ENCODE data around the gene PKP2. TPM values are rescaled to one million over a fixed set of nuclear protein-coding genes. Genes with fewer than 3 reads are reported as not detected.

PKP2 gene
- polyA plus RNA-seq, 2 donors = 1.5 to 6.5 TPM

GRCh38 chr12:32776258-32776657 lies 120.3 kb downstream of the PKP2 start:
- no peaks in the 10 kb centered on the region for H3K36me3 ChIP-seq (ENCODE audit: control insufficient read depth in 2 of 2, insufficient read depth in 2 of 2, low read length in 1 of 2)
- WGBS, 2 donors = 84 to 87% methylated on average over 4 of the region's 4 CpGs
- no peaks in the 10 kb centered on the region for H3K4me1 ChIP-seq (ENCODE audit: control insufficient read depth in 2 of 2, insufficient read depth in 2 of 2, low read length in 1 of 2)
- no peaks in the 10 kb centered on the region for H3K27me3 ChIP-seq (ENCODE audit: control insufficient read depth in 1 of 2, insufficient read depth in 2 of 2, low read length in 2 of 2)
- H3K4me3 ChIP-seq (ENCODE audit: low read depth in 1 of 2, low read length in 2 of 2) = no peak overlapping the region
- H3K27ac ChIP-seq (ENCODE audit: low read depth in 2 of 2, low read length in 1 of 2) = no peak overlapping the region
- no peaks in the 10 kb centered on the region for H3K9me3 ChIP-seq (ENCODE audit: control insufficient read depth in 2 of 2, insufficient read depth in 1 of 2, low read depth in 1 of 2, low read length in 1 of 2)

DNA sequence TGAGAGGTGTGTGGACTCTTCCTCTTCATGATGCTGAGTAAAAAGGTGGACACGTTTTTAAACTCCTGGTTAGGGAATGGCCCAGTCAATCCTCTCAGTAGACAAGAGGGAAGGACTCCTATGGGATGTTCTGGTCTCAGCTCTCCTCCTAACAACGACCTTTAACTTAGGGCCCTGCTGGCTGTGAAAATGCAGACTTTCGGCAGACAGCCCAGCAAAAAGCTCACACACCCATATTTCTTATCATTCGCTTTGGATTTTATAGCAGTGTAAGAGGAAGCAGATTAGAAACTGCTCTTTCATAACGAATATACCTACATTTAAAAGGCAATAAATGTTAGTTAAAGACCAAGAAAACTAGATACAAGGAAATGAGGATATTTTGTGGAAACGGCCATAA lies 122.9 kb downstream of the PKP2 start:
- whole genome bisulfite sequencing, 2 donors = 57 to 68% methylated on average over 6 of the region's 6 CpGs
- Histone ChIP-seq H3K27ac (ENCODE audit: low read depth in 2 of 2, low read length in 1 of 2) (no peak overlapping the region), H3K4me1 (ENCODE audit: control insufficient read depth in 2 of 2, insufficient read depth in 2 of 2, low read length in 1 of 2) (no peaks in the 10 kb centered on the region), H3K9me3 (ENCODE audit: control insufficient read depth in 2 of 2, insufficient read depth in 1 of 2, low read depth in 1 of 2, low read length in 1 of 2) (no peaks in the 10 kb centered on the region), H3K4me3 (ENCODE audit: low read depth in 1 of 2, low read length in 2 of 2) (no peak overlapping the region), H3K27me3 (ENCODE audit: control insufficient read depth in 1 of 2, insufficient read depth in 2 of 2, low read length in 2 of 2) (no peaks in the 10 kb centered on the region), H3K36me3 (ENCODE audit: control insufficient read depth in 2 of 2, insufficient read depth in 2 of 2, low read length in 1 of 2) (no peaks in the 10 kb centered on the region)

- 34 to 47% methylated on average over 1 of the region's 1 CpG for WGBS, 2 donors
- Histone ChIP-seq H3K9me3 (ENCODE audit: control insufficient read depth in 2 of 2, insufficient read depth in 1 of 2, low read depth in 1 of 2, low read length in 1 of 2) (no peaks in the 10 kb centered on the region), H3K36me3 (ENCODE audit: control insufficient read depth in 2 of 2, insufficient read depth in 2 of 2, low read length in 1 of 2) (no peaks in the 10 kb centered on the region), H3K4me1 (ENCODE audit: control insufficient read depth in 2 of 2, insufficient read depth in 2 of 2, low read length in 1 of 2) (no peaks in the 10 kb centered on the region), H3K27me3 (ENCODE audit: control insufficient read depth in 1 of 2, insufficient read depth in 2 of 2, low read length in 2 of 2) (no peaks in the 10 kb centered on the region), H3K27ac (ENCODE audit: low read depth in 2 of 2, low read length in 1 of 2) (no peak overlapping the region), H3K4me3 (ENCODE audit: low read depth in 1 of 2, low read length in 2 of 2) (no peak overlapping the region)
Observed at GRCh38 chr12:32770141-32770540, 126.4 kb downstream of the PKP2 start.

DNA sequence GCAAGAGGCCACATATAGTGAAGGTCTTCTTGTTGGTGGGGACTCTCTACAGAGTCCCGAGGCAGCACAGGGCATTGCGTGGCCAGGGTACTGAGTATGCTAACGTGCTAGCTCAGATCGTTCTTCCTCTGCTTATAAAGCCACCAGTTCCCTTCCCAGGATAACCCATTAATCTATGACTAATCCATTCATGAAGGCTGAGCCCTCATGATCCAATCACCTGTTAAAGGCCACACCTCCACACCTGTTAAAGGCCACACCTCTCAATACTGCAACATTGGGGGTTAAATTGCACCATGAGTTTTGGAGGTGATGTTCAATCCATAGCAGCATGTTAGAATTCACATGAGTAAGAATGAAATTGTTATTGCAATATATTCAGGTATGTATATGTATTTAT lies 128.1 kb downstream of the PKP2 start:
- H3K27ac ChIP-seq (ENCODE audit: low read depth in 2 of 2, low read length in 1 of 2) = no peak overlapping the region
- no peaks in the 10 kb centered on the region for H3K4me1 ChIP-seq (ENCODE audit: control insufficient read depth in 2 of 2, insufficient read depth in 2 of 2, low read length in 1 of 2)
- H3K36me3 ChIP-seq (ENCODE audit: control insufficient read depth in 2 of 2, insufficient read depth in 2 of 2, low read length in 1 of 2) = no peaks in the 10 kb centered on the region
- H3K27me3 ChIP-seq (ENCODE audit: control insufficient read depth in 1 of 2, insufficient read depth in 2 of 2, low read length in 2 of 2) = no peaks in the 10 kb centered on the region
- no peak overlapping the region for H3K4me3 ChIP-seq (ENCODE audit: low read depth in 1 of 2, low read length in 2 of 2)
- H3K9me3 ChIP-seq (ENCODE audit: control insufficient read depth in 2 of 2, insufficient read depth in 1 of 2, low read depth in 1 of 2, low read length in 1 of 2) = no peaks in the 10 kb centered on the region
- 56 to 61% methylated on average over 4 of the region's 4 CpGs for WGBS, 2 donors

- WGBS, 2 donors = 70 to 79% methylated on average over 4 of the region's 4 CpGs
- no peaks in the 10 kb centered on the region for H3K4me1 ChIP-seq (ENCODE audit: control insufficient read depth in 2 of 2, insufficient read depth in 2 of 2, low read length in 1 of 2)
- H3K36me3 ChIP-seq (ENCODE audit: control insufficient read depth in 2 of 2, insufficient read depth in 2 of 2, low read length in 1 of 2) = no peaks in the 10 kb centered on the region
- H3K27ac ChIP-seq (ENCODE audit: low read depth in 2 of 2, low read length in 1 of 2) = no peak overlapping the region
- no peaks in the 10 kb centered on the region for H3K27me3 ChIP-seq (ENCODE audit: control insufficient read depth in 1 of 2, insufficient read depth in 2 of 2, low read length in 2 of 2)
- H3K9me3 ChIP-seq (ENCODE audit: control insufficient read depth in 2 of 2, insufficient read depth in 1 of 2, low read depth in 1 of 2, low read length in 1 of 2) = no peaks in the 10 kb centered on the region
- H3K4me3 ChIP-seq (ENCODE audit: low read depth in 1 of 2, low read length in 2 of 2) = no peak overlapping the region
Observed at GRCh38 chr12:32765906-32766305, 130.7 kb downstream of the PKP2 start.

- Histone ChIP-seq H3K27me3 (ENCODE audit: control insufficient read depth in 1 of 2, insufficient read depth in 2 of 2, low read length in 2 of 2) (no peaks in the 10 kb centered on the region), H3K4me3 (ENCODE audit: low read depth in 1 of 2, low read length in 2 of 2) (no peak overlapping the region), H3K9me3 (ENCODE audit: control insufficient read depth in 2 of 2, insufficient read depth in 1 of 2, low read depth in 1 of 2, low read length in 1 of 2) (no peaks in the 10 kb centered on the region), H3K36me3 (ENCODE audit: control insufficient read depth in 2 of 2, insufficient read depth in 2 of 2, low read length in 1 of 2) (no peaks in the 10 kb centered on the region), H3K4me1 (ENCODE audit: control insufficient read depth in 2 of 2, insufficient read depth in 2 of 2, low read length in 1 of 2) (no peaks in the 10 kb centered on the region), H3K27ac (ENCODE audit: low read depth in 2 of 2, low read length in 1 of 2) (no peak overlapping the region)
- WGBS, 2 donors = 52% methylated on average over 1 of the region's 1 CpG
Observed at GRCh38 chr12:32761716-32762115, 134.9 kb downstream of the PKP2 start.

GRCh38 chr12:32757157-32757556 lies 139.4 kb downstream of the PKP2 start:
- H3K36me3 ChIP-seq (ENCODE audit: control insufficient read depth in 2 of 2, insufficient read depth in 2 of 2, low read length in 1 of 2) = no peaks in the 10 kb centered on the region
- no peaks in the 10 kb centered on the region for H3K27me3 ChIP-seq (ENCODE audit: control insufficient read depth in 1 of 2, insufficient read depth in 2 of 2, low read length in 2 of 2)
- no peaks in the 10 kb centered on the region for H3K9me3 ChIP-seq (ENCODE audit: control insufficient read depth in 2 of 2, insufficient read depth in 1 of 2, low read depth in 1 of 2, low read length in 1 of 2)
- H3K4me1 ChIP-seq (ENCODE audit: control insufficient read depth in 2 of 2, insufficient read depth in 2 of 2, low read length in 1 of 2) = no peaks in the 10 kb centered on the region
- no peak overlapping the region for H3K4me3 ChIP-seq (ENCODE audit: low read depth in 1 of 2, low read length in 2 of 2)
- no peak overlapping the region for H3K27ac ChIP-seq (ENCODE audit: low read depth in 2 of 2, low read length in 1 of 2)
- WGBS, 2 donors = 83 to 93% methylated on average over 3 of the region's 3 CpGs

DNA sequence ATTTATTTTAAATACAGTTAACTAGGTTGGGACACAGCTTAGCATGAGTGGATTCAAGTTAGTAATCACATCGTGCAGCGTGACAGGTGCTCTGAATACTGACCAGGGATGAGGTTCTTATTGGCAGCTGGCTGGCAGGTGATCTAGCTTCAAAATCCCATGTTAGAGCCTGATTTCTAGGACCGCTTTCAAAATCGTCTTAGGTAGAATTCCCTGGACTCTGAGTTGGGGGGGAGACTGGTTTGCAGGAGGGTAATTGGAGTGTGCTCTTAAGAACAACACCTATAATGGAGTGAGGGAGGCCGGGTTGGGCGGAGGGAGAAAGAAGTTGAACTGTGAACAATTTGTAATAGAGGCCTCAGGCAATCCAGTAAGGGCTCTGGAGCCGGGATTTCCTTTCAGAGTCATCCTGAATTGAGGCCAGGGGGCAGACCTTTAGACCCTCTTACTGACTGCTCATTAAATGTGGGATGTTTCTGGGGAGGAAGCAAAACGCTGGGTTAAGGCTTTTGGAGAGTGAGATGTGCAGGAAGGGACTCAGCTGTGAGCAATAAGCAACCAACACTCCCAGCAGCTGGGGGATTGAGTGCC lies 140.0 kb downstream of the PKP2 start:
- H3K9me3 ChIP-seq (ENCODE audit: control insufficient read depth in 2 of 2, insufficient read depth in 1 of 2, low read depth in 1 of 2, low read length in 1 of 2) = no peaks in the 10 kb centered on the region
- peak overlapping the region in 1 of 2 donors; percentile 88 for H3K4me3 ChIP-seq (ENCODE audit: low read depth in 1 of 2, low read length in 2 of 2)
- H3K27ac ChIP-seq (ENCODE audit: low read depth in 2 of 2, low read length in 1 of 2) = no peak overlapping the region
- H3K36me3 ChIP-seq (ENCODE audit: control insufficient read depth in 2 of 2, insufficient read depth in 2 of 2, low read length in 1 of 2) = peaks cover 0 to 2% of the 10 kb centered on the region in 2 donors
- no peaks in the 10 kb centered on the region for H3K27me3 ChIP-seq (ENCODE audit: control insufficient read depth in 1 of 2, insufficient read depth in 2 of 2, low read length in 2 of 2)
- H3K4me1 ChIP-seq (ENCODE audit: control insufficient read depth in 2 of 2, insufficient read depth in 2 of 2, low read length in 1 of 2) = no peaks in the 10 kb centered on the region
- WGBS, 2 donors = 28% methylated on average over 8 of the region's 8 CpGs

DNA sequence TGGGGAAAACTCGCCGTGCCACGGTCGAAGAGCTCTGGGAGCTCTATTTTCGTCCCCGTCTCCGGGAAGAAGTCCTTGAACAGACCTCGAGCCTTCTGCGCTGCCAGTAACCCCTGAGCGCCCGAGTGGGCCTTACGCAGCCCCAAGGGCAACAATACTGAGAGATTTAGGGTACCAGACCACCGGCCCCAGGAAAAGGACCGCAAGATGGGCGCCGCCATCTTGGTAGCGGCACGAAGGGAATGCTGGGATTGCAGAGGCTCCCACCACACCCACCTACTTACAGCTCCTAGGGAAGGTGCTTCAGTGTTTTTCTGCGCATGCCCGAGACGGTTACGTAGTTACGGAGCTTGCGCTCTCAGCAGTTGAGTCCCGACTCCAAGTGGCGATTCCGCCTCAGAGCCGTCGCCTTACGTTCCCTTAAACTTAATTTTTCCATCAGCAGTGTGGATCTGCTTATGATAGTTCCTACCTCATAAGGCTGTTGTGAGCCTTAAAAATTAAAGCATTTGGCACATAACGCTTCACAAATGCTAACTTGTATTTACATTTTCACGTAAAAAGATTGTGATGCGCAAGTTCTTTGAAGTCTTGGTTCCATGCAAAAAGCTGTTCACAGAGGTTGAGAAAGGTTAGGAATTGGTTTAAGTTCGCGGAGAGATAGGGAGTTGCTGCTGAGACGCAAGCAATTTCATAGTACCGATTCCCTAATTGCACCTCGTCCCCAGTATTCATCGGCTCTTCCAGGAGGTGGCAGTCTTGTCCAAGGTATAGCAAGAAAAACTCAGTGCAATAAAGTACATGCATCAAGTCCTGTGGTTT lies 140.7 kb downstream of the PKP2 start, which contains the start of gene YARS2:
Gene YARS2, minus strand, starts transcription at position 244 of the 822 bp plus-strand sequence. Its CDS starts 23 bp downstream, at position 221.
- Histone ChIP-seq H3K4me1 (ENCODE audit: control insufficient read depth in 2 of 2, insufficient read depth in 2 of 2, low read length in 1 of 2) (no peaks in the 10 kb centered on the region), H3K27ac (ENCODE audit: low read depth in 2 of 2, low read length in 1 of 2) (peak within 1 kb of the TSS; percentile 84 to 89), H3K4me3 (ENCODE audit: low read depth in 1 of 2, low read length in 2 of 2) (peak within 1 kb of the TSS; percentile 88 to 92), H3K36me3 (ENCODE audit: control insufficient read depth in 2 of 2, insufficient read depth in 2 of 2, low read length in 1 of 2) (peaks cover 0 to 3% of the 10 kb centered on the region in 2 donors), H3K9me3 (ENCODE audit: control insufficient read depth in 2 of 2, insufficient read depth in 1 of 2, low read depth in 1 of 2, low read length in 1 of 2) (no peaks in the 10 kb centered on the region), H3K27me3 (ENCODE audit: control insufficient read depth in 1 of 2, insufficient read depth in 2 of 2, low read length in 2 of 2) (no peaks in the 10 kb centered on the region)
- WGBS, 2 donors = 0% methylated on average over 39 of the region's 39 CpGs
